Embryonic facial prominence (tissue), 1 donor: Measurements from ENCODE around the gene NMRAL1.

Experiments used
- DNase-seq: peaks from one replicate; pipeline ENCODE4 v3.0.0-alpha.2; 2016; ENCODE audit errors: extremely low spot score

The NMRAL1 gene

GRCh38 chr16:4426021-4426684 lies 48.3 kb downstream of the NMRAL1 start:
- DNase-seq, result no peak

- DNase-seq, result peak; percentile 81
Observed at GRCh38 chr16:4425378-4426020, 48.9 kb downstream of the NMRAL1 start, which contains the start of gene DNAJA3. DNAJA3 (plus strand) TSS chr16:4425868; CDS start chr16:4425882, 14 bp downstream.

GRCh38 chr16:4420505-4421105 lies 53.8 kb downstream of the NMRAL1 start:
- no peak for DNase-seq

GRCh38 chr16:4419402-4419959 lies 54.9 kb downstream of the NMRAL1 start:
- no peak for DNase-seq

- peak; percentile 84 for DNase-seq
Observed at GRCh38 chr16:4416200-4417032, 58.0 kb downstream of the NMRAL1 start, which contains the start of gene CORO7. CORO7 (minus strand) TSS chr16:4416596; CDS start chr16:4416518, 78 bp downstream.

GRCh38 chr16:4415538-4416199 lies 58.8 kb downstream of the NMRAL1 start:
- DNase-seq, result no peak

GRCh38 chr16:4414187-4414917 lies 60.1 kb downstream of the NMRAL1 start:
- no peak for DNase-seq

- DNase-seq, result no peak
Observed at GRCh38 chr16:4412854-4413253, 61.6 kb downstream of the NMRAL1 start.

- DNase-seq, result no peak
Observed at GRCh38 chr16:4412159-4412558, 62.3 kb downstream of the NMRAL1 start.
